ENCODE measurements around the gene CDCP1.
"Not testable (repeated sequence)": the region's sequence is repeated elsewhere in the genome, so short reads cannot be mapped to it uniquely, and the experiment has no call there.

The CDCP1 gene

GRCh38 chr3:45170096-45170495 is 23.9 kb upstream of the CDCP1 start:
- no peak for DNase-seq (ENCODE audit: low spot score)

- no peak for DNase-seq (ENCODE audit: low spot score)
Measured at GRCh38 chr3:45169125-45169904, 23.1 kb upstream of the CDCP1 start.

DNA sequence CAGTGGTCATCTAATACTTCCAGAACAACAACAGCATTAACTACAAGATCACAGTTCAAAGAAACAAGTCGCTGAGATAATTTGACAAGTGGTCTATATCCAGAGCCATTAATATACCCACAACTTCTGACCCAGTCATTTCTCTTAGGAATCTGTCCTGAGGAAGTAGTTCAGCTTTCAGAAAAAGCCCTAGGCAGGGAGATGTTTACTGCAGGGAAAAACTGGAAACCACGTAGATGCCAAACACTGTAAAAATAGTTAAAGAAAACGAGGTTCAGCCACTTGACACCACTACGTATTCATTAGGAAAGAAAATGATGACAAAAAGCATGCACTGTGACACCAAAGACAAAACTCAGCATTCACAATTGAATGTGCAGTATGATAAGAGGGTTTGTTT is 22.3 kb upstream of the CDCP1 start:
- DNase-seq (ENCODE audit: low spot score): no peak

DNA sequence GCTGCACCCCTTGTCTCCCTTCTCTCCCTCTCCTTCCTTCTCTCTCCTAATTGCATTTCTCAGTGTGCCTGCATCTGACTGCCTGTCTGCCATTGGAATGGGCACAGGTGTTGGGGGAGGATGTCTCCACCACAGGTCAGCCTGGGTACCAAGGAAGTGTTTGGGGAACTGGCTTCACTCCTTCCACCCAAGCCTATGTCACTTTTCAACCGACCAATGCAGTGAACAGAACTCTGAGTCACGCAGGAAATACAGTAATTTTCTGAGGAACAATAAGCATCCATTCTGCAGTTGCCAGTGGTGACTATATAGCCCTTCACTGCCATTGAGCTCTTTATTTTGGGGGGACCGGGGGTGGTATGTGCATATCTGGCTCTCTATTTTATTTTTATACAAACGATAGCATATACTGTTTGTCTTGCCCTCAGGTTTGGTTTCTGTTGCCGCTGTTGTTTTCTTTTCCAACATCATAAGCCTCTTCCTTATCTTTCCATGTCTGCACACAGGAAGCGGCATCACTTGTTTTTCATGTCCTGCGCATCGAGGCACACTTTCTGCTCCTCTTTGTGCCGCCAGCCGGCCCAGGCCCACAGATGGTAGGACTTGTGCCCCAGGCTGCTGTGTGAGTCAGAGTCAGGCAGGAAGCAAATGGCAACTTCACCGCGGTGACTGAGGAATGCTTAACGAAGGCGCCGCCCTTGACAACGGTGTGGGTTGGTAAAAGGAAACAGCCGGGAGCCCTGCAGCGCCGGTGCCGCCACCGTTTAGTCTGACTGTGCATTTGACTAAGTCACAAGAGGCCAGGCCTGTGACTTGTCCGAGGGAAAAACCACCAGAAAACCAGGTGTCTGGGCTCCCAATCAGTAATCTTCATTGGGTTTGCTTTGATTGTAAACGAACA is 21.1 kb upstream of the CDCP1 start:
- peak; percentile 89 for DNase-seq (ENCODE audit: low spot score)

GRCh38 chr3:45166321-45166879 is 20.2 kb upstream of the CDCP1 start:
- DNase-seq (ENCODE audit: low spot score): no peak

- DNase-seq (ENCODE audit: low spot score): no peak
Measured at GRCh38 chr3:45165497-45166283, 19.5 kb upstream of the CDCP1 start.

DNA sequence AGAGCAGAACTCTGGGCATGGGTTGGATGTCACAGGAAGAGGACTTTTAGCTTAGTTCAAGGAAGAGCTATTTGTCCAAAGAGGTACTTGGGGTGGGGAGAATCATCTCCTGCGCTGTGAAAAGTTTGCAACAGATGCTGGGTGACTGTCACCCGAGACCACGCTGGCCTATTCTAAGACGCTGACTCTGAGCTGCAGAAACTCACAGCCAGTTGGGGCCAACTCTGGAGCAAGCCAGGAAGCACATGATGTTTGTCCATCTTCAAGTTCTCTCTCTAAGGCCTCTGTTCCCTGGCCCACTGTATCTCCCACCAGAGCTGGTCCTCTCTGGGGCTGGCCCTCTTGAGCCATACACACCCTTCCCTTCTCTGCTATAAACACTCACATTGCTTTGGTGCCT is 17.9 kb upstream of the CDCP1 start:
- no peak for DNase-seq (ENCODE audit: low spot score)

GRCh38 chr3:45163481-45163880 is 17.3 kb upstream of the CDCP1 start:
- no peak for DNase-seq (ENCODE audit: low spot score)

DNA sequence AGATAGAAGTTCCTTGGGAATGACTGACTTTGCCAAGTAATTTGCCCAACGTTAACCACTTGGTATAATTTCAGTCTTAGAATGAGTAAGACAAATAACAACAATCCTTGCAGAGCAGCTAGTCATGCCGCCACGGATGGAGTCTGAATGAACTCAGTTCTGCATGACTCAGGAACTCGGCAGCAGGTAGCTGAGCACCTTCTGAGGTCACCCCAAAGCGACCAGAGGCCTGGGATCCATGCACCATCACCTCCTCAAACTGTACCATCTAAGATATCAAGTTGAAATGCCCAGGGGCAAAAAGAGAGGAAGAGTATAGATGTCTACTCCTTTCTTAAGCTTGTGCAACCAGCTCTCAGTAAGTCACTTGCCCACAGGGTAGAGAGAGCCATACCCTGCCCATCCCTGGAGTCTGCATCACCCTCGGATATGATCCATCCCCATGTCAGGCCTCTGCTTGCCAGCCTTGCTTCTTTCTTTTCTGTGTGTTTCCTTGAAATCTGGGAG is 8.5 kb upstream of the CDCP1 start:
- no peak for DNase-seq (ENCODE audit: low spot score)

DNA sequence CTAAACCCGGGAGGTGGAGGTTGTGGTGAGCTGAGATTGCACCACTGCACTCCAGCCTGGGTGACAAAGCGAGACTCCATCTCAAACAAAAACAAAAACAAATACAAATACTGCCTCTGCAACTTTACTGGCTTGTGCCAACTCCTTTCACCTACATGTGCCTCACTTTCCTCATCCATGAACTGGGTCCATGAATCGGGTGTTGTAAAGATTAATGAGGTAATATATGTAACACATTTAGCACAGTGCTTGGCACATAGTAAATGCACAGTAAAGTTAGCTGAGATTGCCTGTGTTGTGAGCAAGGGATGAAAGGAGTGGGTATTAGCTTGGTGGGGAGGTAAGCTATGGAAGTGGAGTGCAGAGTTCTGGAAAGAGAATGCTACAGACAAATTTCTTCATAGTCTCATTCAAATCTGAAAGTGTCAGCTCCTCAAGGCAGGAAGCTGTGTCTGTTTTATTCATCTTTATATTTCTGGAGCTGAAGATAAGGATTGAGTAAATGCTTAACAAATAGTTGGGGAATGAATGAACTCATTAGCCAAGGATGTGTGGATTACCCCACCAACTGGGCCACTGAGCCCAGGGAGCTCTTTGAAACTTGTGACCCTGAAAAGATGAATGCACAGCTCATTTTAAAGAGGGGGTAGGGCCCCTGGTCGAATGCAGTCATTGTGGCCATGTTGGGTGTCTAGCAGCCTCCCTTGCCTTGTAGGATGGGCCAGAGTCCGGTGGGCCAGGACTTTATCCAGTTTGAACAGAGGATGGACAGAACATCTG is 7.7 kb upstream of the CDCP1 start:
- no peak for DNase-seq (ENCODE audit: low spot score)

- no peak for DNase-seq (ENCODE audit: low spot score)
Measured at GRCh38 chr3:45152307-45152706, 6.1 kb upstream of the CDCP1 start.

- DNase-seq (ENCODE audit: low spot score): no peak
Measured at GRCh38 chr3:45151100-45151499, 4.9 kb upstream of the CDCP1 start.

GRCh38 chr3:45148921-45149320 is 2.7 kb upstream of the CDCP1 start:
- DNase-seq (ENCODE audit: low spot score): no peak

DNA sequence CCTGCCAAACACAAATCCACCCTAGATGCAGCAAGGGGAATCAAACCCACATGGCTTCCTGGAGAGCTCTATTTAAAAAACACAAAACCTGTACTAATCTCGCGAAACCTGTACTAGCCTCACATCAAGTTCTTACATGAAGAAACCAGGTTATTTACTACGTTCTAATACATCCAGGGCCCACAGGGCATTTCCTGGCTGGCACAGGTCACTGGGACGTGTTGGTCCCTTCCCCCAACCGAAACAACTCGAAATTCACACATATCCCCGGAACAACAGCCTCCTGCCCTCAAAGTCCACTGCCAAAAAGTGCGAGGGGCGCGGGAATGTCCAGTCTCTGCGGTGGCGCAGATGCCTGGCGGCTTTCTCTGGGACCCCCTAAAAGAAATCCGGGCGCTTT is 955 bp downstream of the CDCP1 start:
- no peak for DNase-seq (ENCODE audit: low spot score)

DNA sequence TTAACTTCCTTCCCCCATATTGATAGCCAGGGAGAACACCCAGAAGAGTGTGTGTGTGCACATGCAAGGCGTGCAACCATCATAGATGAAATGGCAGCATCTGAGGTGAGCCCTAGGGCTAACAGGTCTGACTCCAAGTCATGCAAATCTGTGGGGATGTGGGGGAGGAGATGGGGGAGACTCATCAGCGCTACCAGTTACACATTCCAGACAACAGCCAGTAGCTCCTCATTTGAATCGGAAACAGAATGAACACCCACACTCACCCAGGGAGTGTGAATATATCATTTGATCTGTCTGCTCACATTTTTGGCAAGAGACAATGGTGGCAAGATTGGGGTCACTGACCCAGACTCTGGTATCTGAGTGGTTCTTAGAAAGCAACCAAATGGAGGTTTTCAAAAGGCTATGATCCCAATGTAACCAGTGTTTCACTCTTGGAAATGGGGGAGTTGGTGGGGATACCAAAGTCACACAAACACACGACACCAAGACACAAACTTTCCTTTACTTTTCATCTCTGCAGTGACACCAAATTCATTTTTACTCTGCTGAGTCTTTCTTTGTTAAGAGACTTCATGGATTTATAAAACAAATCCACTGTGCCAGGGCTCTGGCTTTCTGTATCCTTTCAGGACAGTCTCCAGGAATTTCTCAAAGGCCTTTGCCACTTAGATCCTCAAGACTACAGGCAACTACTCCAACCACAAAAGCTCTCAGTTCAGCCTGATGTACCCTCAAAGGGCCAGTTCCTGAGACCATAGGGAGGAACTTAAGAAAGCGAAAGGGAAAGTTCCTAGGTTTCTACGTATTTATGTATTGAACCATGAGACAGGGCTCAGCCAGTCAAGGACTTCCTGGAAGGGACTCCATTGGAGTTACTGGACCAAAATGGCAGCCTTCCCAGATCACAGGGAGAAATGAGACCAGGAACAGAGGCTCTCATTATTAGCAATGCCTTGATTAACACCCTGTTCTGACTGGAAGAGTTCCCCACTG is 2.2 kb downstream of the CDCP1 start:
- no peak for DNase-seq (ENCODE audit: low spot score)

GRCh38 chr3:45140770-45141155 is 5.4 kb downstream of the CDCP1 start:
- not testable (repeated sequence) for DNase-seq (ENCODE audit: low spot score)

DNA sequence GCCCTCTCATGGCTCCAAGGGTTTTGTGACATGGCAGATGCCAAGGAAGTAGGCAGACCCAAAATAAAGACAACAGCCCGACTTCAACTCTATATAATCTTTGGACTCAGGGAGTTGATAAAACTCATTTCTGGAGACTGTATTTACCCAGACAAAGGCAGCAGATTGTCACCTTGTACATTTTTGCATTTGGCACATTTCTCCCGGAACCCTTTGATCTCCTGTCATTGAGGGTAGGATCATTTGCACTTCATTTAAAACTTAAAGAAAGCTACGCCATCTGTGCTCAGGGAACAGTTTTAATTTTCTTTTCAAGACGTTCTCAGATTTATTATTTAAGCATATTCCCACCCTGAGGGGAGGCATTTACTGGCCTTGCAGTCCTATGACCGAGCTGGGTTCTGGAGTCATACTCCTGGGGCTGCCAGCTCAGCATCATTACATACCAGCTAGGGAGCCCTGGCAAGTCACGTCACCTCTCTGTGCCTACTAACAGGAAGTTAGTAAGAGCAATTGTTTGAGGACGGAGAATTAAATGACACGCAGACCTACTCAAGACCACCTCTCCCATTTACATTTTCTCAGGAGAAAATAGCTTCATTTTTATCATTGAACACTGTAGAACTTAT is 5.9 kb downstream of the CDCP1 start:
- no peak for DNase-seq (ENCODE audit: low spot score)

GRCh38 chr3:45139372-45140140 is 6.6 kb downstream of the CDCP1 start:
- DNase-seq (ENCODE audit: low spot score): no peak

Data from iPS-NIHi11 (cell line).